T47D (cell line): ENCODE measurements around the gene EMC10.
A peak's percentile ranks its signal among the peaks of the same experiment; 100 is the strongest.
"Not testable (repeated sequence)": the region's sequence is repeated elsewhere in the genome, so short reads cannot be mapped to it uniquely, and the experiment has no call there.

ENCODE experiments used
- DNase-seq, 2 experiments: peaks; one replicate each; pipeline versions ENCODE4 v3.0.0 to v3.0.0-alpha.2; 2011 to 2012; ENCODE audit warnings: low read depth in 1 of 2, low spot score in 1 of 2
- JUND ChIP-seq: IDR thresholded peaks from 2 replicates; pipeline ENCODE4 v1.6.1; 2012; ENCODE audit warnings: low read depth
- in situ Hi-C: cut with HindIII; loops from 2 replicates; pipeline ENCODE4 v1.10.0; 2016; ENCODE audit warnings: low sequenced_read_pairs, low pct_unique_long_range_greater_than_20kb

EMC10 gene

GRCh38 chr19:50519006-50519575, 42.8 kb downstream of the EMC10 start:
- in situ Hi-C loops = no loop called here
- no peak for TF ChIP-seq JUND
- DNase-seq = no peak

GRCh38 chr19:50520822-50521465, 44.6 kb downstream of the EMC10 start:
- no peak for TF ChIP-seq JUND
- DNase-seq = no peak
- in situ Hi-C loops = no loop called here

- DNase-seq = no peak
- in situ Hi-C loops = no loop called here
- TF ChIP-seq JUND = no peak
These were observed 46.6 kb downstream of the EMC10 start for GRCh38 chr19:50522881-50523280.

- in situ Hi-C loops, DNase-seq: not testable (repeated sequence)
These were observed 51.7 kb downstream of the EMC10 start for GRCh38 chr19:50528052-50528451.

- in situ Hi-C loops = no loop called here
- no peak for DNase-seq
- no peak for TF ChIP-seq JUND
These were observed 54.9 kb downstream of the EMC10 start for GRCh38 chr19:50531171-50531612.

- in situ Hi-C loops = no loop called here
- TF ChIP-seq JUND = no peak
- DNase-seq = no peak
These were observed 56.6 kb downstream of the EMC10 start for GRCh38 chr19:50532952-50533351.

DNA sequence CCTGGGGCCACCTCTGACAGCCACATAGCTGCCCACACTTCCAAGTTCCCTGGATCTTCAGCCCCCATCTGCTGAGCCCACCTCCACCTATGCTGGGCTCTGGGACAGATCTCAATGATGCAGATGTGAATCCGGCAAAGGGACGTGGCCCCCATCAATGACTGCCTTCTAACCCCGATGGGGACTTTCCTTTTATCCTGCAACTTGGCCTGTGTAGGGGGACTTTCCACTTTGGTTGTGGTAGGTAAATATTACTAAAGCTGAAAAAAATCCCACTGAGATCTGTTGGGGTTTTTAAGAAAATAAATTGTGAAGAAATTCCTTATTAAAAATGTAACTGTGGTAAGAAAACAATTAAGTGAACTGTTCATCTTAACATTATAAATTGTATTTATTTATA, 58.2 kb downstream of the EMC10 start:
- in situ Hi-C loops = no loop called here
- no peak for TF ChIP-seq JUND

GRCh38 chr19:50535672-50536187, 59.4 kb downstream of the EMC10 start:
- in situ Hi-C loops = no loop called here

More for the DNA sequence above, 58.2 kb downstream of the EMC10 start:
- DNase-seq = no peak

GRCh38 chr19:50536662-50537305, 60.5 kb downstream of the EMC10 start:
- no peak for TF ChIP-seq JUND
- DNase-seq = no peak
- in situ Hi-C loops = no loop called here

More at GRCh38 chr19:50535672-50536187, 59.4 kb downstream of the EMC10 start:
- no peak for DNase-seq
- no peak for TF ChIP-seq JUND

- in situ Hi-C loops = no loop called here
- no peak for DNase-seq
These were observed 61.0 kb downstream of the EMC10 start for GRCh38 chr19:50537306-50537685.

DNA sequence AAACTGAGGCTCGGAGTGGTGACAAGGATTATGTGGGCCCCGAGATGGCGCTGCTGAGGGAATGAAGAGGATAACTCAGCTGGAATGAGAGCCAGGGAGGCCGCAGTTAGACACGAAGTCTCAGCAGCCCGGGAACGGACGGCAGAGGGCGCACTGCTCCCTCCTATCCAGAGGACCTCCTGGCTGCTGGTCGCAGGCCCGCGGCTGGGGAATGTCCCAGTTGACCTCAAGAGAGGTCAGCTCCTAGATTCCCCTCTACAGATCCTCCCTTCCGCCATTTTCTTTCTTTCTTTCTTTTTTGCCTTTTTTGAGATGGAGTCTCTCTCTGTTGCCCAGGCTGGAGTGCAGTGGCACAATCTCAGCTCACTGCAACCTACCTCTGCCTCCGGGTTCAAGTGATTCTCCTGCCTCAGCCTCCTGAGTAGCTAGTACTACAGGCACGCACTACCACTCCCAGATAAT, 61.5 kb downstream of the EMC10 start:
- in situ Hi-C loops = no loop called here
- peak; percentile 82 to 88 for DNase-seq
- no peak for TF ChIP-seq JUND

More at GRCh38 chr19:50537306-50537685, 61.0 kb downstream of the EMC10 start:
- no peak for TF ChIP-seq JUND
